Stimulated activated CD8-positive, alpha-beta memory T cell treated with anti-CD3 and anti-CD28 coated beads, Interleukin-4, amount 100 ng/mL, for 24 hours (primary cell): ENCODE results near the gene TMBIM6.
"Not testable (repeated sequence)": the region's sequence is repeated elsewhere in the genome, so short reads cannot be mapped to it uniquely, and the experiment has no call there.

Source experiments
- DNase-seq: peaks from one replicate; pipeline ENCODE4 v3.0.0-alpha.2; 2020; ENCODE audit warnings: low read depth

Gene TMBIM6

GRCh38 chr12:49740930-49741881 lies at the start of gene TMBIM6:
TMBIM6 (plus strand) TSS chr12:49741557; CDS start chr12:49752494, 10,937 bp downstream.
- DNase-seq, result peak; percentile 98

- no peak for DNase-seq
These were observed 48.5 kb upstream of the TMBIM6 start for GRCh38 chr12:49692851-49693250.

- DNase-seq, result no peak
These were observed 47.4 kb upstream of the TMBIM6 start for GRCh38 chr12:49693931-49694444.

GRCh38 chr12:49696723-49697122 lies 44.6 kb upstream of the TMBIM6 start:
- DNase-seq, result no peak

- no peak for DNase-seq
These were observed 43.5 kb upstream of the TMBIM6 start for GRCh38 chr12:49697808-49698207.

- peak; percentile 43 for DNase-seq
These were observed 42.5 kb upstream of the TMBIM6 start for GRCh38 chr12:49698619-49699545.

- DNase-seq, result no peak
These were observed 39.3 kb upstream of the TMBIM6 start for GRCh38 chr12:49702009-49702408.

GRCh38 chr12:49702676-49703215 lies 38.6 kb upstream of the TMBIM6 start:
- DNase-seq, result no peak

- peak; percentile 35 for DNase-seq
These were observed 37.7 kb upstream of the TMBIM6 start for GRCh38 chr12:49703647-49704137.

- DNase-seq, result peak; percentile 15
These were observed 35.8 kb upstream of the TMBIM6 start for GRCh38 chr12:49705479-49706134.

- no peak for DNase-seq
These were observed 34.8 kb upstream of the TMBIM6 start for GRCh38 chr12:49706351-49707127.

GRCh38 chr12:49707128-49707811 lies 34.1 kb upstream of the TMBIM6 start, which contains the start of gene FMNL3:
FMNL3 (minus strand) TSS chr12:49707405; CDS start chr12:49707180, 225 bp downstream.
- DNase-seq, result peak; percentile 98

GRCh38 chr12:49707812-49708147 lies 33.6 kb upstream of the TMBIM6 start:
- no peak for DNase-seq

GRCh38 chr12:49708851-49709250 lies 32.5 kb upstream of the TMBIM6 start:
- DNase-seq, result no peak

- DNase-seq, result not testable (repeated sequence)
These were observed 27.4 kb upstream of the TMBIM6 start for GRCh38 chr12:49713952-49714351.

- no peak for DNase-seq
These were observed 24.8 kb upstream of the TMBIM6 start for GRCh38 chr12:49716553-49716952.

- not testable (repeated sequence) for DNase-seq
These were observed 23.6 kb upstream of the TMBIM6 start for GRCh38 chr12:49717800-49718199.

- DNase-seq, result no peak
These were observed 21.1 kb upstream of the TMBIM6 start for GRCh38 chr12:49720214-49720613.

- not testable (repeated sequence) for DNase-seq
These were observed 20.0 kb upstream of the TMBIM6 start for GRCh38 chr12:49721355-49721754.

- no peak for DNase-seq
These were observed 12.9 kb upstream of the TMBIM6 start for GRCh38 chr12:49728446-49728845.
